Measurements from ENCODE around the gene MTUS2. TPM values are rescaled to one million over a fixed set of nuclear protein-coding genes. Genes with fewer than 3 reads are reported as not detected.

MTUS2 gene
- total RNA-seq, 1 experiment from 2014 or later: not detected

DNA sequence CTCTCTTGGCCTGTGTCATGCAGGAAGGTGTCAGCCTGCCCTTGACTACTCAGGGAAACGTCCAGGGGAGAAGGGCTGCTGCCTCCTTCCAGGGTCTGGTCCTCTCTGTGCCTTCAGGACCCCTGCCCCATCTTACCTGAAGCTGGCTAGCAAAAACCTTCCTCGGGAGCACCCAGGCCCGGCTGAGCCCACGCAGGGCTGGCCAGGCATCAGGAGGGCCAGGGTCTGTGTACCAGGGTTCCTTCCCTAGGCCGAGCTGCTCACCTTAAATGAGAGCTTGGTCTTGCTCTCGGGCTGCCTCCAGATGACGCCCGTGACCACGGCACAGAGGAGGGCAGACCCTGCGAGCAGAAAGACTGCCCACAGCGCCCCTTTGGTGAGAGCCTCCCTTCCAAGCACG lies 696.7 kb downstream of the MTUS2 start:
- BruUV-seq (replicated peaks): no TSS peak
- Histone ChIP-seq H3K79me2 (ENCODE audit: low read length) (no peaks in the 10 kb centered on the region), H3K4me1 (ENCODE audit: insufficient read depth, low read length) (0 out of 2 replicates have a peak, but pooled peaks cover 6% of the 10 kb centered on the region), H3K9me3 (ENCODE audit: low read length) (no peaks in the 10 kb centered on the region), H2AFZ (ENCODE audit: low read length) (no peak overlapping the region), H3K27ac (ENCODE audit: low read length) (no peak overlapping the region), H3F3A (ENCODE audit: low read length, unreplicated experiment) (no peaks in the 10 kb centered on the region), H3K9me2 (replicated peaks; ENCODE audit: low read length) (no peaks in the 10 kb centered on the region), H3K27me3 (ENCODE audit: low read length) (no peaks in the 10 kb centered on the region), H3K9ac (ENCODE audit: low read length) (no peak overlapping the region), H3K36me3 (ENCODE audit: low read depth, low read length) (peaks cover 27% of the 10 kb centered on the region; the same call in 1 of the 2 replicates), H3K4me3 (ENCODE audit: low read length) (no peak overlapping the region), H4K20me1 (ENCODE audit: low read length) (0 out of 2 replicates have a peak, but pooled peaks cover 3% of the 10 kb centered on the region), H3K4me2 (ENCODE audit: low read length) (no peak overlapping the region)
- ATAC-seq: no peak
- ChIA-PET CTCF (no interaction called here), POLR2A (ENCODE audit: unreplicated experiment) (no interaction called here)
- intact Hi-C loops (cut with micrococcal nuclease): no loop called here
- TF ChIP-seq EZH2phosphoT487 (IDR thresholded peaks at IDR 0.05; ENCODE audit: borderline replicate concordance, low read length) (no peak), EZH2 (IDR thresholded peaks at IDR 0.05; ENCODE audit: low read length, unreplicated experiment) (no peak)
- TF ChIP-seq, protein P1, sequence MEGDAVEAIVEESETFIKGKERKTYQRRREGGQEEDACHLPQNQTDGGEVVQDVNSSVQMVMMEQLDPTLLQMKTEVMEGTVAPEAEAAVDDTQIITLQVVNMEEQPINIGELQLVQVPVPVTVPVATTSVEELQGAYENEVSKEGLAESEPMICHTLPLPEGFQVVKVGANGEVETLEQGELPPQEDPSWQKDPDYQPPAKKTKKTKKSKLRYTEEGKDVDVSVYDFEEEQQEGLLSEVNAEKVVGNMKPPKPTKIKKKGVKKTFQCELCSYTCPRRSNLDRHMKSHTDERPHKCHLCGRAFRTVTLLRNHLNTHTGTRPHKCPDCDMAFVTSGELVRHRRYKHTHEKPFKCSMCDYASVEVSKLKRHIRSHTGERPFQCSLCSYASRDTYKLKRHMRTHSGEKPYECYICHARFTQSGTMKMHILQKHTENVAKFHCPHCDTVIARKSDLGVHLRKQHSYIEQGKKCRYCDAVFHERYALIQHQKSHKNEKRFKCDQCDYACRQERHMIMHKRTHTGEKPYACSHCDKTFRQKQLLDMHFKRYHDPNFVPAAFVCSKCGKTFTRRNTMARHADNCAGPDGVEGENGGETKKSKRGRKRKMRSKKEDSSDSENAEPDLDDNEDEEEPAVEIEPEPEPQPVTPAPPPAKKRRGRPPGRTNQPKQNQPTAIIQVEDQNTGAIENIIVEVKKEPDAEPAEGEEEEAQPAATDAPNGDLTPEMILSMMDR (conservative IDR thresholded peaks at IDR 0.05; ENCODE audit: low read depth, low read length): no peak
- no peak for DNase-seq

DNA sequence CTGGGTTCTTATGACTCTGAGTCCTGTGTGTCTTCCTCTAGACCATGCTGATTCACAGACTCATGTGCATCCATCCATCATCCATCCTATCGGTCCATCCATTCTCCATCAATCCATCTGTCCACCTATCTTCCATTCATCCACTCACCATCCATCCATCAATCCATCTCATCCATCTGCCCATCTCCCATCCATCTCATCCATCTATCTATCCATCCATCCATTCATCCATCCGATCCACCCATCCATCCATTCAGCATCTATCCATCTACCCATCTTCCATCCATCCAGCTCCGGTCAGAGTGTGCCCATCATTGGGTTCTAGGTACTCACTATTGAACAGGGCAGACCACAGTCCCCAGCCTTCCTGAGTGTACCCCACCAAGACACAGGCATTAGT lies 699.8 kb downstream of the MTUS2 start:
- H3K9ac ChIP-seq (ENCODE audit: low read length): no peak overlapping the region
- DNase-seq (no peak), ATAC-seq (no peak)
- H3K9me3 ChIP-seq (ENCODE audit: low read length): no peaks in the 10 kb centered on the region
- H3K79me2 ChIP-seq (ENCODE audit: low read length): no peaks in the 10 kb centered on the region
- no peak overlapping the region for H3K4me2 ChIP-seq (ENCODE audit: low read length)
- H3K4me3 ChIP-seq (ENCODE audit: low read length): no peak overlapping the region
- no peak overlapping the region for H3K27ac ChIP-seq (ENCODE audit: low read length)
- no peaks in the 10 kb centered on the region for H3F3A ChIP-seq (ENCODE audit: low read length, unreplicated experiment)
- peaks cover 32% of the 10 kb centered on the region; the same call in 1 of the 2 replicates for H3K36me3 ChIP-seq (ENCODE audit: low read depth, low read length)
- ChIA-PET CTCF (no interaction called here), POLR2A (ENCODE audit: unreplicated experiment) (no interaction called here)
- H3K9me2 ChIP-seq (replicated peaks; ENCODE audit: low read length): no peaks in the 10 kb centered on the region
- H4K20me1 ChIP-seq (ENCODE audit: low read length): 0 out of 2 replicates have a peak, but pooled peaks cover 3% of the 10 kb centered on the region
- H2AFZ ChIP-seq (ENCODE audit: low read length): no peak overlapping the region
- TF ChIP-seq, protein P1 (conservative IDR thresholded peaks at IDR 0.05; ENCODE audit: low read depth, low read length): no peak
- TF ChIP-seq EZH2phosphoT487 (IDR thresholded peaks at IDR 0.05; ENCODE audit: borderline replicate concordance, low read length) (no peak), EZH2 (IDR thresholded peaks at IDR 0.05; ENCODE audit: low read length, unreplicated experiment) (no peak)
- no peaks in the 10 kb centered on the region for H3K27me3 ChIP-seq (ENCODE audit: low read length)
- BruUV-seq (replicated peaks): no TSS peak
- intact Hi-C loops (cut with micrococcal nuclease): no loop called here
- H3K4me1 ChIP-seq (ENCODE audit: insufficient read depth, low read length): no peaks in the 10 kb centered on the region

DNA sequence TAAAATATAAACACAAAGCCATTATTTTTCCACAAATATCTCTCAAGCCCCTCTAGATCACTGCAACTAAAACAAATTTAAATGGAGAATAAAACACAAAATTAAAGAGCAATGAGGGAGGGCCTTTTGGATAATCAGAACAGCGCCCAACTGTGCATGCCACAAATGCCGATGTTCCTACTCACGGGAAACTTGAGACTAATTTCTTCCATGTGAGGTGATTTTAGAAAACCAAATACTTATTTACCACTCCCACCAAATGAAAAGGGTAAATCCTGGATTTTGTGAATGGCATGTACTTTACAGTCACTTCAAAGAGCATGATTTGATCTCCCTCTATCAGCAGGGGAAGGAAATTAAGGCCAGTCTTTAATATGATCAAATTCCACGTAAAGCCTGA lies 700.5 kb downstream of the MTUS2 start:
- CTCF ChIA-PET: no interaction called here
- peaks cover 32% of the 10 kb centered on the region; the same call in 1 of the 2 replicates for H3K36me3 ChIP-seq (ENCODE audit: low read depth, low read length)
- TF ChIP-seq EZH2 (IDR thresholded peaks at IDR 0.05; ENCODE audit: low read length, unreplicated experiment): no peak
- no peak for TF ChIP-seq EZH2phosphoT487 (IDR thresholded peaks at IDR 0.05; ENCODE audit: borderline replicate concordance, low read length)
- TF ChIP-seq, protein P1 (conservative IDR thresholded peaks at IDR 0.05; ENCODE audit: low read depth, low read length): no peak
- POLR2A ChIA-PET (ENCODE audit: unreplicated experiment): no interaction called here
- DNase-seq (peak; percentile 11), ATAC-seq (no peak)
- H3K4me1 ChIP-seq (ENCODE audit: insufficient read depth, low read length): no peaks in the 10 kb centered on the region
- no peaks in the 10 kb centered on the region for H3K27me3 ChIP-seq (ENCODE audit: low read length)
- H3K9ac ChIP-seq (ENCODE audit: low read length): no peak overlapping the region
- BruUV-seq (replicated peaks): no TSS peak
- intact Hi-C loops (cut with micrococcal nuclease): no loop called here
- H3K27ac ChIP-seq (ENCODE audit: low read length): no peak overlapping the region
- no peaks in the 10 kb centered on the region for H3F3A ChIP-seq (ENCODE audit: low read length, unreplicated experiment)
- no peak overlapping the region for H3K4me3 ChIP-seq (ENCODE audit: low read length)
- H4K20me1 ChIP-seq (ENCODE audit: low read length): 0 out of 2 replicates have a peak, but pooled peaks cover 3% of the 10 kb centered on the region
- no peak overlapping the region for H3K4me2 ChIP-seq (ENCODE audit: low read length)
- H2AFZ ChIP-seq (ENCODE audit: low read length): no peak overlapping the region
- H3K9me3 ChIP-seq (ENCODE audit: low read length): no peaks in the 10 kb centered on the region
- H3K79me2 ChIP-seq (ENCODE audit: low read length): no peaks in the 10 kb centered on the region
- no peaks in the 10 kb centered on the region for H3K9me2 ChIP-seq (replicated peaks; ENCODE audit: low read length)
